ENCODE data around the gene VAV2. TPM values are rescaled to one million over a fixed set of nuclear protein-coding genes. Genes with fewer than 3 reads are reported as not detected.

The VAV2 gene
- polyA plus RNA-seq, 1 of the 3 experiments (the other 2 are of a cell fraction): 14.9 TPM

GRCh38 chr9:133810556-133811195 lies 181.4 kb downstream of the VAV2 start:
- no peak overlapping the region for H3K4me2 ChIP-seq
- H3K27me3 ChIP-seq (ENCODE audit: insufficient read depth): no peaks in the 10 kb centered on the region
- no peak overlapping the region for H3K9ac ChIP-seq
- peaks cover 0 to 28% of the 10 kb centered on the region in 2 experiments for H3K36me3 ChIP-seq (replicated peaks in 1 of 2; ENCODE audit: control insufficient read depth in 1 of 2, insufficient read depth in 2 of 2, low read length in 1 of 2)
- peaks cover 3% of the 10 kb centered on the region; the same call in 1 of the 2 replicates for H4K20me1 ChIP-seq (ENCODE audit: insufficient read depth)
- TF ChIP-seq REST (IDR thresholded peaks at IDR 0.05; ENCODE audit: low read depth, low read length) (peak; percentile 65; the same call in 1 of the 2 replicates), FOSL2 (IDR thresholded peaks at IDR 0.05; ENCODE audit: borderline replicate concordance, low read depth) (no peak), SIN3A (IDR thresholded peaks at IDR 0.05; ENCODE audit: borderline replicate concordance, low read depth, low read length) (no peak)
- 0 out of 2 replicates have a peak, but pooled peaks cover 4% of the 10 kb centered on the region for H3K79me2 ChIP-seq (ENCODE audit: insufficient read depth)
- H2AFZ ChIP-seq (ENCODE audit: low read depth): no peak overlapping the region
- H3F3A ChIP-seq (replicated peaks; ENCODE audit: insufficient read depth): no peaks in the 10 kb centered on the region
- ChIA-PET POLR2A (no interaction called here), CTCF (interaction anchor here (0.8 to 7.1 kb wide), 5 partner anchors 17 to 183 kb away, joined by 3 to 53 read pairs (median 4); no protein-coding TSS in a partner anchor)
- H3K9me2 ChIP-seq: no peaks in the 10 kb centered on the region
- H3K4me3 ChIP-seq (ENCODE audit: low read depth in 2 of 2, low read length in 1 of 2): no peak overlapping the region
- no peaks in the 10 kb centered on the region for H3K9me3 ChIP-seq
- no peak for DNase-seq
- no peak overlapping the region; a peak in 1 of 4 replicates for H3K27ac ChIP-seq (ENCODE audit: low read depth in 2 of 2, low read length in 1 of 2)
- 94% methylated on average over 9 of the region's 23 CpGs for WGBS (ENCODE audit: low lambda C conversion rate)
- H3K4me1 ChIP-seq (ENCODE audit: control insufficient read depth in 1 of 2, insufficient read depth in 2 of 2, low read depth in 1 of 2, low read length in 1 of 2): peaks cover 0 to 23% of the 10 kb centered on the region in 2 experiments; a peak in 1 of 4 replicates

- H2AFZ ChIP-seq (ENCODE audit: low read depth): no peak overlapping the region
- no peak overlapping the region for H3K9ac ChIP-seq
- no peaks in the 10 kb centered on the region for H3K9me2 ChIP-seq
- no peak overlapping the region for H3K4me2 ChIP-seq
- H3K4me3 ChIP-seq (ENCODE audit: low read depth in 2 of 2, low read length in 1 of 2): no peak overlapping the region
- peaks cover 3% of the 10 kb centered on the region; the same call in 1 of the 2 replicates for H4K20me1 ChIP-seq (ENCODE audit: insufficient read depth)
- TF ChIP-seq PBX3 (IDR thresholded peaks at IDR 0.05): no peak
- no peak for TF ChIP-seq YY1 (IDR thresholded peaks at IDR 0.05; ENCODE audit: low read depth)
- TF ChIP-seq GABPA (IDR thresholded peaks at IDR 0.05; ENCODE audit: low read depth): no peak
- TF ChIP-seq MAX (IDR thresholded peaks at IDR 0.05; ENCODE audit: low read depth): no peak
- no peak for TF ChIP-seq EP300 (IDR thresholded peaks at IDR 0.05; ENCODE audit: borderline replicate concordance in 1 of 2, low read depth in 1 of 2, low read length in 1 of 2)
- no peak for TF ChIP-seq MXI1 (IDR thresholded peaks at IDR 0.05; ENCODE audit: low read depth, low read length)
- no peak for TF ChIP-seq NRF1 (IDR thresholded peaks at IDR 0.05; ENCODE audit: low read depth, low read length)
- no peaks in the 10 kb centered on the region for H3F3A ChIP-seq (replicated peaks; ENCODE audit: insufficient read depth)
- ChIA-PET POLR2A (no interaction called here), CTCF (interaction anchor here (1.2 kb wide), 1 partner anchor 13 kb away, joined by 4 read pairs; no protein-coding TSS in a partner anchor)
- H3K27ac ChIP-seq (ENCODE audit: low read depth in 2 of 2, low read length in 1 of 2): no peak overlapping the region; a peak in 1 of 4 replicates
- no peak for DNase-seq
- H3K9me3 ChIP-seq: no peaks in the 10 kb centered on the region
- no peaks in the 10 kb centered on the region for H3K27me3 ChIP-seq (ENCODE audit: insufficient read depth)
- peaks cover 0 to 11% of the 10 kb centered on the region in 2 experiments; a peak in 1 of 4 replicates for H3K4me1 ChIP-seq (ENCODE audit: control insufficient read depth in 1 of 2, insufficient read depth in 2 of 2, low read depth in 1 of 2, low read length in 1 of 2)
- H3K79me2 ChIP-seq (ENCODE audit: insufficient read depth): no peaks in the 10 kb centered on the region
- peaks cover 0 to 28% of the 10 kb centered on the region in 2 experiments for H3K36me3 ChIP-seq (replicated peaks in 1 of 2; ENCODE audit: control insufficient read depth in 1 of 2, insufficient read depth in 2 of 2, low read length in 1 of 2)
- WGBS (ENCODE audit: low lambda C conversion rate): 87% methylated on average over 5 of the region's 7 CpGs
Observed at GRCh38 chr9:133809335-133809734, 182.8 kb downstream of the VAV2 start.

Data from SK-N-SH (cell line).